KOPT-K1 (cell line): Measurements from ENCODE around the gene MYLK.

ENCODE experiments used
- H3K27ac ChIP-seq: fragments of 200-600 bp; sonication (generic); 2 replicates; pipeline ENCODE4 v1.5.1; 2016; ENCODE audit warnings: antibody characterized with exemption, mild to moderate bottlenecking, low read depth, low read length; ENCODE audit not compliant: poor library complexity, severe bottlenecking
- H3K36me3 ChIP-seq: fragments of 200-600 bp; sonication (generic); 2 replicates; pipeline ENCODE4 v1.5.1; 2017; ENCODE audit warnings: antibody characterized with exemption, mild to moderate bottlenecking, low read length, moderate library complexity; ENCODE audit not compliant: insufficient read depth
- H3K9me3 ChIP-seq: fragments of 200-600 bp; sonication (generic); 2 replicates; pipeline ENCODE4 v1.5.1; 2017; ENCODE audit warnings: antibody characterized with exemption, low read length, mild to moderate bottlenecking; ENCODE audit not compliant: insufficient read depth, poor library complexity, severe bottlenecking

MYLK gene

DNA sequence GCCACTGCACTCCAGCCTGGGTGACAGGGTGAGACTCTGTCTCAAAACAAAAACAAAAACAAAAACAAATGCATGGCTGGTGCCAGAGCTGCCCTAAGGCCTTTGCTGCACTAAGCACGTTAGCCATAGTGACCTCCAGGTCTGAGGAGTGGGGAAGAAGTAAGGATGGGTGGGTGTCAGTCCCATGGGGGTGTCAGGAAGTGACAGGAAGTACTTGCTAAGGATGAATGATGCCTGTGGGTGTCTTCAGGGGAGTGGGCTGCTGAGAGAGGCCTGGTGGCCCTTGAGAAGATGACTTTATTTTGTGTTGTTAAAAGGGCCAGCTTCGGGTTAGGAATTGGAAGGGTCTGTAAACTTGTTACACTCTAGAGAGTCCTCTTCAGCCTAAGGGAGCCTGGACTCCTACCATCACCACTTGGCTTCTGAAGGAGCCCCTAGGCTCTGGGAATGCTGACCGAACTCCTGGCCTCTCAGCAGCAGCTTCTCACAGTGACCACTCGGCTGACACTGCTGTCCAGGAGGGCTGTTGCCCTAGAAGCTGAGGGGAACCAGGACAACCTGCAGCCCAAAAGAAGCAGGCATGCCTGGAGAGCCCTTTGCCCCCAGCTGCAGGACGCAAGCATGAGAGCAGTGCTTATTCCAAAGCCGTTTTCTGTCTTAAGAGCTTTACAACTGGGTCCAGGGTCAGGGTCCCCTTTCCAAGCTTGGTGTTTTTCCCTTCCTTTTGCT is 116.4 kb downstream of the MYLK start:
- H3K36me3 ChIP-seq, result no peaks in the 10 kb centered on the region
- no peak overlapping the region for H3K27ac ChIP-seq
- no peaks in the 10 kb centered on the region for H3K9me3 ChIP-seq

DNA sequence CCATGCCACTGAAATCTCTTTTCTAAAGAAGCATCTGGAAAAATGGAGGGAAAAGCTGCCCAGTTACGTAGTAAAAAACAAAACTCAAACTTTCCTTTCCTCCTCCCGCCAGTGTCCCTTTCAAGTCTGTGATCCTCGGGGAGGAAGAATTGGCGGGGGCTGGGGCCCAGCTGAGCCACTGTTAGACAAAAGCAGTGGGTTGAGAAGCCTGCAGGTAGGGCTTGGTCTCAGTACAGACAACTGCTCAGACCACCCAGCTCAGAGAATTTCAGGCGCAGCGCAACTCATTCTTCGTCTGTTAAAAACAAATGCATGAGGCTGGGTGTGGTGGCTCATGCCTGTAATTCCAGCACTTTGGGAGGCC is 117.1 kb downstream of the MYLK start:
- no peaks in the 10 kb centered on the region for H3K36me3 ChIP-seq
- H3K9me3 ChIP-seq, result no peaks in the 10 kb centered on the region
- H3K27ac ChIP-seq, result no peak overlapping the region

DNA sequence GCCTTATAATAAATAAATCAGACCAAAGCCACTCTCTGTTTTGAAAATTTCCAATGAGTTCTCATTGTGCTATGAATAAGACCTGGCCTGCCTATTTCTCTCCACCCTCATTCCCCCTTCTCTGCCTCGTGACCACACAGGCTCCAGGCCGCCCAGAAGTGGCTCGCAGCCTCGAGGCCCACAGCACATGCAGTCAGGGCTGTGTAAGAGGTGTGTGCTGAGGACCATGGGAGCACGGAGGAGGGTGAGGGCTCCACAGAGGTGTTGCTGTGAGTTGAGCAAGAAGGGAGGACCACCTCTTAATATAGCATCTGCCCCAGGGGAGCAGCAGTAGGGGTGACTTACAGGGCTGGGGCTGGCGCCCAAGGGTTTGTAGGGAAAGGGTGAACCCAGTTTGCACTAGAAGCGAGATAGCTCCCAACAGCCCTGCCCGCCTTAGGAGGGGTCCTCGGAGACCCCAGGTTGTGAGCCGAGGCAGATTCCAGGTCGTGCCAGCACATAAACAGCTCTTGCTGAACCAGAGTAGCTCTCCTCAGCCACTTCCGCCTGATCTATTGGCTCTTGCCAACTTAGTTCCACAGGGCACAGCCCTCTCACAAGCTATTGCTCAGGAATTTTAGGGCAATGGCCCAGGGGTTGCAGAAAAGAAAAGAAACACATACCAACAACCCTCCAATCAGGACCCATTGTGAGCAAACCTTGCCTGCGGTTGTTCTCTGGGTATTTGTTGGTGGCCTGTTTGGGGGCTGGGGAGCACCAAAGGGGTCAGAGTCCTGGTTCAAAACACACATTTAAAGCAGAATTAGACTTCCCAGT is 117.7 kb downstream of the MYLK start:
- Histone ChIP-seq H3K27ac (no peak overlapping the region), H3K36me3 (no peaks in the 10 kb centered on the region), H3K9me3 (no peaks in the 10 kb centered on the region)

DNA sequence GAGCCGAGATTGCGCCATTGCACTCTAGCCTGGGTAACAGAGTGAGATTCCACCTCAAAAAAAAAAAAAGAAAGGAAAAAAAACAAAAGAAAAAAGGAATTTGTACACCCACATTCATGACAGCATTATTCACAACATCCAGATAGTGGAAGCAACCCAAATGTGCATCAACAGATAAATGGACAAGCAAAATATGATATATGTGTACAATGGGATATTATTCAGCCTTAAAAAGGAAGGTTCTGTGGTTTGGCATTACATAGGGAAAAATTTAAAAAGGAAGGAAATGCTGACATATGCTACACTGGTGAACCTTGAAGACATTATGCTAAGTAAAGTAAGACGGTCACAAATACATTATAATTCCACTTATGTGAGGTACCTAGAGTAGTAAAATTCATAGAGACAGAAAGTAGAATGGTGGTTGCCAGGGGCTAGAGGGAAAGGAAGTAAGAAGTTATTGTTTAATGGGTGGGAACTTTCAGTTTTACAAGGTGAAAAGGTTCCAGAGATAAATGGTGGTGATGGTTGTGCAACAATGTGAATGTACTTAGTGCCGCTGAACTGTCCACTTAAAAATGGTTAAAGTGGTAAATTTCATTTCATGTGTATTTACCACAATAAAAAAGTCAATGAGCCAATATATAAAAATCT is 118.5 kb downstream of the MYLK start:
- H3K9me3 ChIP-seq, result no peaks in the 10 kb centered on the region
- H3K36me3 ChIP-seq, result no peaks in the 10 kb centered on the region
- no peak overlapping the region for H3K27ac ChIP-seq

DNA sequence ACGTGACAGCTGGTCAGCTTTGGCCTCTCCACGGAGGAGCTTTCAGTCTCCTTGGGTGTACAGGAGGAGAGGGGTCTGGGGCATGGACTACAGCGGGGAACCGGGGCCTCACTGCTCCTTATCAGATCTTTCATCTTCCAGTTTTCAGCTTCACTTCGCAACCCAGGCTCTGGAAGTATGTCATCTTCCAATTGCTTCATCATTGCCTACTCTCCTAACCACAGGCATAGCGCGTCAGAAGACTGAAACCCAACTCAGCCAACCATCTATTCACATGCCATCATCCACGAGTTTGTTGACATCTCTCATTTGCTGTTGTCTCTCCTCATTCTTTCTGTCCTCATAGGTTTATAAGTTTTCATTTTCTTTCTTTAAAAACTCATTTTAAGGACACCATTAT is 119.5 kb downstream of the MYLK start:
- Histone ChIP-seq H3K27ac (no peak overlapping the region), H3K36me3 (no peaks in the 10 kb centered on the region)

DNA sequence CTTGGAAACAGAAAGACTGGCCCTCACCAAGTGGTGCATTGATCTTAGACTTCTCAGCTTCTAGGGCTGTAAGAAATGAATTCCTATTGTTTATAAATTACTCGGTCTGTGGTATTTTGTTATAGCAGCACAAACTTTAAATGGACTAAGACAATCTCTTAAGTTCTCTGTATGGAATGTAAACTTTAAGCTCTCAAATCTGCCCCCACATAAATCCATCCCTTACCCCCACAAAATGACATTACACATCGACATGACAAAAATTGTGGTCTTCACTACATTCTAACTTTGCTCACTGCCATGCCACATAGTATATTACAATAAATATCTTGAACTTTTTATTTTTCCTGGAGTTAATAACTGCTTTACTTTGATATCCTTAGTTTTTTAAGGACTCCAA is 121.3 kb downstream of the MYLK start:
- Histone ChIP-seq H3K36me3 (no peaks in the 10 kb centered on the region), H3K9me3 (no peaks in the 10 kb centered on the region)

More for the DNA sequence above, 119.5 kb downstream of the MYLK start:
- H3K9me3 ChIP-seq, result no peaks in the 10 kb centered on the region

DNA sequence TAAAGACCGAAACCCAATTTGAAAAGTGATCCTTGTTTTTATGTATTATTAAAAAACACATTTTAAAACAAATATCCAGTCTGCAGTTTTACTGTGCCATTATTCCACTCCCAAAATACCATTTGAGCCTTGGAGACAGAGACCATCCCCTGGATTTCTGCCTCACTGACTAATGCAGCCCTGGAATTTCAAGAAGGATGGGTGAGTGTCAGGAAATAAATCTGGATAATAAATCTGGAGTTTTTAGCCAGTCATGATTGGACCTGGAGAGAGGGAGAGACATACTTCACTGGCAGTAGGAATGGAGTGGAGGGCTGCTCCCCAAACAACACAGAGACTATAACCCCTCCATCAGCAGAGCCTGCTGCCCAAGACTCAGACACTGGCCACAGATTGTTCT is 123.3 kb downstream of the MYLK start:
- Histone ChIP-seq H3K9me3 (no peaks in the 10 kb centered on the region), H3K27ac (no peak overlapping the region), H3K36me3 (no peaks in the 10 kb centered on the region)

More for the DNA sequence above, 121.3 kb downstream of the MYLK start:
- no peak overlapping the region for H3K27ac ChIP-seq

DNA sequence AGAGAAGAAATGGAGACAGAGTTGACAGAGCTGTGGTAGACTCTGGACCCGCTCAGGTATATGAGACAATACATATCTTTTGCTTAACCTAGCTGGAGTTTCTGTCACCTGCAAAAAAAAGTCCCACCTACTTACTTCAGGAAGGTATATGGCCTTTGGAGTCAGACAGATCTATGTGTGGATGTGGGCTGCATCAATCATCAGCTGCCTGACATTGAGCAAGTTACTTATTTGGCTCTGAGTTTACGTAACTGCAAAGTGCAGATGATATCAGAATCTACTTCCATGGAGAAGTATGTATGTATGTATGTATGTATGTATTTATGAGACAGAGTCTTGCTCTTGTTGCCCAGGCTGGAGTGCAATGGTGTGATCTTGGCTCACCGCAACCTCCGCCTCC is 124.3 kb downstream of the MYLK start:
- H3K9me3 ChIP-seq, result no peaks in the 10 kb centered on the region
- no peak overlapping the region for H3K27ac ChIP-seq
- no peaks in the 10 kb centered on the region for H3K36me3 ChIP-seq

DNA sequence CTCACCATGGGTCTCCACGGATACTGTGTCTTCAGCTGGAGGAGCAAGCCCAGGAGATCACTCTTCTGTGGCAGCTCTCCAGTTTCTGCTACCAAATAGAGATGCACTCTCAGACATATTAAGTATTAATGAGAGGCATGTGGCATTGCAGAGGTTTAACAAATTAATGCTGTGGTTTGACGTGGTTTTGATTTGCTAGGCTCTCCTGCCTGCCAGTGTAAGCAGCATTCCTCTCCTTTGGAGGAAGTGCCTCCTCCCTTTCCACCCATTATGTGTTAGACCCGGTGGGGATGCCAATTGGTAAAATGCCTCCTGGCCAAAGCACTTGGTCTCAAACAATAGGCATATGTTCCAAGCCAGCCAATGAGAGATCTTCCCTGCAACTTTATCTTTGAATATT is 124.8 kb downstream of the MYLK start:
- H3K9me3 ChIP-seq, result no peaks in the 10 kb centered on the region
- H3K36me3 ChIP-seq, result no peaks in the 10 kb centered on the region
- H3K27ac ChIP-seq, result no peak overlapping the region

DNA sequence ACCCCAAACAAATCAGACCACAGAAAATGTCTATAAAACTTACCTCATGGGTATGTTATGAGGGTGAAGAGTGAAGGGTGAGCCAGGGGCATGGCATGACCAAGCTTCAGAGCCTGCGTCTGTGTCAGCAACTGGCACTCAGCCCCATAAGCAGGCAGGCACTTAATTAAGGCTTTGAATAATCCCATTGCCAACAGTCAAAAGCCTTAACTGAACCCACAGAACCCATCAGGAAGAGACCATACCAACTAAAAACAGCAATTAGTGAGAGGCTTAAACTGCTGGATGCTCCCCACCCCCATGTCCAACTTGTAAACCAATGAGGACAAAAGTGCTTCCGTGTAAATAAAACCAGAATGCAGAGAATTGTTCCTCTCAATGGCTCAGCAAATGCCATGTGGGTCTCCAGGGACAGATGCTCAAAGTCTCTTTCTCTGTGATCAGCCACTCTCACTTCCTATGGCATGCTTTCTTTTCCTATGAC is 126.0 kb downstream of the MYLK start:
- Histone ChIP-seq H3K27ac (no peak overlapping the region), H3K9me3 (no peaks in the 10 kb centered on the region), H3K36me3 (no peaks in the 10 kb centered on the region)

DNA sequence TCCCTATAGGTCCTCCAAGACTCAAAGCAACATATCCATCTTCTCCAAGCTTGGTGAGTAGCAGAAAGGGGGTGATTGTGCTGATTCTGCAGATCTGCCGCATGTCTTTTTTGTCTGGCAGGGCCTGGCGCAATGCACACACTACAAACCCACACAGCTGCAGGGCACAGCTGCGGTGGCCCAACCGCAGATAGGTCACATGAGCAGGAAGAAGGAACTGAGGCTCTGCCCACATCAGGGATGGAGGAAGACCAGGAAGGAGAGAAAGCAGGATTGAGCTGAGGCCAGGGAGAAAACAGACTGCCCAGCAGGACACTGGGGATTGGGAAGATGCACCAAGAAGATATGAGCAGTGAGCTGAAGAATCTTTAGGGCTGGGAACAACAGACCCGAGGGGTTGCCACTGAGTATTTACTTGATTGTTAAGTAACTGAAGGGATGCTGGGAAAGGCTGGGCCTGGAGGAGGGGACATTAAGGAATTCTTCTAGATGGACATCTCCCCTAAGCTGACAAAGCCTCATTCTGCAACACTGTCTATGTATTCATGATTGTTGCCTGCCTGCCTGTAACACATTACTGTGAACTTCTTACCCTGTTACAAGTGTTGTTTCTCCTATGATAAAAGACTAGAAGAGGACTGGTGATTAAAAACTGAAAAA is 126.7 kb downstream of the MYLK start:
- no peaks in the 10 kb centered on the region for H3K9me3 ChIP-seq
- no peaks in the 10 kb centered on the region for H3K36me3 ChIP-seq
- H3K27ac ChIP-seq, result no peak overlapping the region

DNA sequence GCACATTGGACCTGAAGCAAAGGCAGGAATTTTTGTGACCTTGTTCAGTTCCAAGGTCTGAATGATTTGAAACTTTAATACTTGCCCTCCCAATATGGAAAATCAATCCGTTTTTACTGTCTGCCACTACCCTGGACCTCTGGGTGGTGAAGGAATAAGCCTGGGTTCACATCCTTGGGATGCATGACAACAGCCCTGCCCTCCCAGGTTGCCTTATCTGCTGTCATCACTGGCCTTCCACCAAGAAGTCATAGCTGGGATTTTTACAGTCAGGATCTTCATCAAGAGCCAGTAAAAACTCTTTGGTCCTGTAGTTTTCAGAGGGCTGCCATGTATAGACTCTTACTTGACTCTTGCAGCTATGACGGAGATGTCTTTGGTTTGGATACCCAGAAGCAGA is 128.6 kb downstream of the MYLK start:
- Histone ChIP-seq H3K36me3 (no peaks in the 10 kb centered on the region), H3K27ac (no peak overlapping the region), H3K9me3 (no peaks in the 10 kb centered on the region)

DNA sequence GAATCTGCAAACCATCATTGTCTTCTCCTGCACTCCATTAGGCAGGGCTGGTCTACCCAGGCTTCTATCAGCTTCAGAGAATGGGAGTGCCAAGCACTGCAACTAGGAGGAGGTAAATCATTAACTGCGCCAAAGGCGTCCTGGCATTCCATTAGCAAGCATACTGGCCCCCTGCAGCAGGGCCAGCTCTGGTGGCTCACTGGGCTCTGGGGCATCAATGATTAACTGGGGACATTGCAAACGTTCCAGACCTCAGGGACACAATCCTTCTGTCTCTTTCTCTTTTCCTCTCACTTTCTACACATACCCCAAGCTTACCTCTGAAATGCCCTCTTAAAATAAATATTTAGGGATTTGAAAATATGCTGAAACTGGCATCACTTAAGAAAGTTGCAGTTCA is 129.0 kb downstream of the MYLK start:
- H3K27ac ChIP-seq, result no peak overlapping the region
- no peaks in the 10 kb centered on the region for H3K36me3 ChIP-seq

DNA sequence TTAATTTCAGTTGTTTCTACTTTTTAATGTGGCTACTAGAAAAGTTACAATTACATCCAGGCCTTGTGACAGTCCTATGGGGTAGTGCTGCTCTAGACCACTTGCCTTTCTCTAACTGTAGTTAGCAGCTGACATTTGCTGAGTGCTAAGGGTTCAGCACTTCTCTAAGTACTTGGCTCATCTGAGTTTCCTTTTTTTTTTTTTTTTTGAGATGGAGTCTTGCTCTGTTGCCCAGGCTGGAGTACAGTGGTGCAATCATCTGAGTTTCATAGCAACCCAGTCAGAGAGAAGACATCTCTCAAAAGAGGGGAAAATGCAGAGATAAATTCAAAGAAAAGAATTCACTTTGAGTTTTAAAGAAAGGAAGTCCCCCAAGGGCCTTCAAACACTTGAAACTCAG is 130.8 kb downstream of the MYLK start:
- no peak overlapping the region for H3K27ac ChIP-seq

More for the DNA sequence above, 129.0 kb downstream of the MYLK start:
- H3K9me3 ChIP-seq, result no peaks in the 10 kb centered on the region

DNA sequence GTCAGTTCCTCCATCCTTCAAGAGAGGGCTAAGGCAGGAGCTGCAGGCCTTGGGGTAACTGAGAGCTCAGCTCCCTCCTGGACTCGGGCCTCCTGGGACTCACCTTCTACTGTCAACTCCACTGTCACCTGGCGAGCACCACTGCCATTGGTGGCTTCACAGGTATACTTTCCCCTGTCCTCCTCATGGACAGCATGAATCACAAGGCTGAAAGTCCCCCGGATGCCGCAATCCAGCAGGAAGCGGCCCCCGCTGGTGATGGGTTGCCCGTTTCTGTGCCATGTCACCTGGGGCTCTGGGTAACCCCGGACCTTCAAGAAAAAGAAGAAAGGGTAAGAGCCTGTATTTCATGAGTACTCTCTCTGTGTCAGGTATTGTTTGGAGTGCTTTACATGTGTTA is 131.9 kb downstream of the MYLK start:
- no peaks in the 10 kb centered on the region for H3K36me3 ChIP-seq
- H3K9me3 ChIP-seq, result no peaks in the 10 kb centered on the region
- H3K27ac ChIP-seq, result no peak overlapping the region

More for the DNA sequence above, 130.8 kb downstream of the MYLK start:
- H3K9me3 ChIP-seq, result no peaks in the 10 kb centered on the region
- H3K36me3 ChIP-seq, result no peaks in the 10 kb centered on the region
